Measurements from ENCODE around the gene YWHAG. TPM values are rescaled to one million over a fixed set of nuclear protein-coding genes. Genes with fewer than 3 reads are reported as not detected.

Gene YWHAG
- total and polyA plus RNA-seq, 9 of the 15 experiments (the other 6 are each of a cell fraction or from before 2014, with no cell fraction given) = 30.4 to 246 (median 94.5) TPM

- TF ChIP-seq CHD2 (IDR thresholded peaks at IDR 0.05; ENCODE audit: low read depth, low read length) = no peak; the same call in none of the 2 replicates
- 0 out of 2 replicates have a peak, but pooled peaks have one; percentile 11 for TF ChIP-seq GATA2 (CRISPR knock-in tag; IDR thresholded peaks at IDR 0.05)
- no peak for TF ChIP-seq COPS2 (conservative IDR thresholded peaks at IDR 0.05)
- TF ChIP-seq KDM5B (IDR thresholded peaks at IDR 0.05; ENCODE audit: insufficient replicate concordance, low read depth, low read length) = no peak
- no peak for TF ChIP-seq ZNF134 (CRISPR knock-in tag; conservative IDR thresholded peaks at IDR 0.05)
- no peak for TF ChIP-seq ZNF551 (CRISPR knock-in tag; IDR thresholded peaks at IDR 0.05)
- TF ChIP-seq ZC3H11A (IDR thresholded peaks at IDR 0.05; ENCODE audit: low read depth, low read length) = 0 out of 2 replicates have a peak, but pooled peaks have one; percentile 61
- TF ChIP-seq NBN (IDR thresholded peaks at IDR 0.05; ENCODE audit: low read depth) = peak; percentile 63
- TF ChIP-seq ESRRA (IDR thresholded peaks at IDR 0.05; ENCODE audit: borderline replicate concordance, low read depth) = peak; percentile 76
- TF ChIP-seq BRF1 (IDR thresholded peaks at IDR 0.05; ENCODE audit: borderline replicate concordance, extremely low read depth, insufficient read length) = no peak
- no peak for TF ChIP-seq ZNF830 (CRISPR knock-in tag; IDR thresholded peaks at IDR 0.05)
- peak; percentile 15 for TF ChIP-seq PHF20 (IDR thresholded peaks at IDR 0.05; ENCODE audit: partially characterized antibody)
- TF ChIP-seq TAF1 (IDR thresholded peaks at IDR 0.05; ENCODE audit: control insufficient read depth, extremely low read depth, insufficient read depth, low read length, severe bottlenecking) = peak; percentile 10
- TF ChIP-seq CTCFL (IDR thresholded peaks at IDR 0.05; ENCODE audit: borderline replicate concordance, insufficient read depth, low read depth, low read length, poor library complexity, severe bottlenecking) = peak; percentile 92
- TF ChIP-seq, protein P1, sequence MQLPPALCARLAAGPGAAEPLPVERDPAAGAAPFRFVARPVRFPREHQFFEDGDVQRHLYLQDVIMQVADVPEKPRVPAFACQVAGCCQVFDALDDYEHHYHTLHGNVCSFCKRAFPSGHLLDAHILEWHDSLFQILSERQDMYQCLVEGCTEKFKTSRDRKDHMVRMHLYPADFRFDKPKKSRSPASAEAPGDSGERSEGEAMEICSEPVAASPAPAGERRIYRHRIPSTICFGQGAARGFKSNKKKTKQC (CRISPR knock-in tag; IDR thresholded peaks at IDR 0.05) = peak; percentile 50; the same call in 1 of the 2 replicates
- no peak for TF ChIP-seq MCM5 (IDR thresholded peaks at IDR 0.05; ENCODE audit: low read depth)
- TF ChIP-seq, protein P2, sequence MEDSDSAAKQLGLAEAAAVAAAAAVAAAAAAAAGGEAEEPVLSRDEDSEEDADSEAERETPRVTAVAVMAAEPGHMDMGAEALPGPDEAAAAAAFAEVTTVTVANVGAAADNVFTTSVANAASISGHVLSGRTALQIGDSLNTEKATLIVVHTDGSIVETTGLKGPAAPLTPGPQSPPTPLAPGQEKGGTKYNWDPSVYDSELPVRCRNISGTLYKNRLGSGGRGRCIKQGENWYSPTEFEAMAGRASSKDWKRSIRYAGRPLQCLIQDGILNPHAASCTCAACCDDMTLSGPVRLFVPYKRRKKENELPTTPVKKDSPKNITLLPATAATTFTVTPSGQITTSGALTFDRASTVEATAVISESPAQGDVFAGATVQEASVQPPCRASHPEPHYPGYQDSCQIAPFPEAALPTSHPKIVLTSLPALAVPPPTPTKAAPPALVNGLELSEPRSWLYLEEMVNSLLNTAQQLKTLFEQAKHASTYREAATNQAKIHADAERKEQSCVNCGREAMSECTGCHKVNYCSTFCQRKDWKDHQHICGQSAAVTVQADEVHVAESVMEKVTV (CRISPR knock-in tag; IDR thresholded peaks at IDR 0.05) = peak; percentile 89
- TF ChIP-seq ETV6 (IDR thresholded peaks at IDR 0.05; ENCODE audit: borderline replicate concordance in 1 of 2, low read depth in 2 of 2, low read length in 1 of 2) = 0 out of 4 replicates have a peak, but pooled peaks of 1 of the 2 experiments have one; percentile 23
- TF ChIP-seq ETV6 (CRISPR knock-in tag; IDR thresholded peaks at IDR 0.05; ENCODE audit: borderline replicate concordance) = no peak
- no peak; the same call in 1 of the 2 replicates for TF ChIP-seq MEF2D (tag; conservative IDR thresholded peaks at IDR 0.05; ENCODE audit: low read depth)
- TF ChIP-seq GABPA (tag; conservative IDR thresholded peaks at IDR 0.05; ENCODE audit: low read depth) = peak; percentile 68
- peak; percentile 23 to 69 (median 57) for TF ChIP-seq YY1 (IDR thresholded peaks at IDR 0.05; ENCODE audit: borderline replicate concordance in 1 of 3, control insufficient read depth in 1 of 3, extremely low read depth in 1 of 3, insufficient read depth in 3 of 3, insufficient read length in 1 of 3, insufficient replicate concordance in 2 of 3, low read depth in 1 of 3, low read length in 2 of 3)
- peak; percentile 47; the same call in 1 of the 2 replicates for TF ChIP-seq PML (IDR thresholded peaks at IDR 0.05; ENCODE audit: low read length)
Measured at GRCh38 chr7:76359111-76359977, 553 bp upstream of the YWHAG start (continued).
